Stimulated activated CD4-positive, alpha-beta T cell treated with anti-CD3 and anti-CD28 coated beads, Interleukin-4, amount 100 ng/mL, for 48 hours (primary cell): Measurements from ENCODE around the gene UBE2I.
"Not testable (repeated sequence)": the region's sequence is repeated elsewhere in the genome, so short reads cannot be mapped to it uniquely, and the experiment has no call there.

Experiments
- DNase-seq, 2 donors: peaks; one replicate each; pipeline ENCODE4 v3.0.0-alpha.2; 2020; ENCODE audit warnings: low read depth in 2 of 2

Gene UBE2I

GRCh38 chr16:1308977-1309885, at the start of gene UBE2I:
TSS of gene UBE2I (plus strand) at chr16:1309636. CDS start at chr16:1314031, 4,395 bp downstream.
- DNase-seq = peak; percentile 93 to 97

- no peak for DNase-seq
Measured at GRCh38 chr16:1259760-1260068, 49.7 kb upstream of the UBE2I start.

DNA sequence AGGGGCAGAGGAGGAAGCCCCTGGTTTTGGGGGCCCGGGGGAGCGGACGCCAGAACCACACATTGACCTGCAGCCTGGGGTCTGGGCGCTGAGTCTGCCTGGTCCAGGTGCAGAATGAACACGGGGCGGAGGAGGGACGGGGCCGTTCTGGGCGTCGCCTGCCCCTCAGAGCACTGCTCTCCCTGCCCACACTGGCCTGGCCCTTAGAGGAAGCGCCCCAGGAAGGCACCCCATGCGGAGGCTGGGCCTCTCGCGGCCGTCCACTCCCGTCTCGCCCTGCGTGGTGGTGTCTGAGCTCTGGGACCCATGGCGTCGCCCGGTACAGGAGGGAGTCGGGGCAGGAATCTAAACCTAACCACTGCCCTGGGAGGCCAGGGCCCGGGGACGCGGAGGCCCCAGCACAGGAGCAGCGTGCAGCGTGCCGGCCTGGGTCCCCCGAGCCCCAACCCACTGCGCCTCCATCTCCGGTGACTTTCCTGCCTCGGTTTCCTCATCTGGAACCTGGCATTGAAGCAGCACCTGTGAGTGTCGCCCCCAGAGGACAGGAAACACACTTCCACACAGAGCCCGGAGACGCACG, 49.2 kb upstream of the UBE2I start:
- no peak for DNase-seq

DNA sequence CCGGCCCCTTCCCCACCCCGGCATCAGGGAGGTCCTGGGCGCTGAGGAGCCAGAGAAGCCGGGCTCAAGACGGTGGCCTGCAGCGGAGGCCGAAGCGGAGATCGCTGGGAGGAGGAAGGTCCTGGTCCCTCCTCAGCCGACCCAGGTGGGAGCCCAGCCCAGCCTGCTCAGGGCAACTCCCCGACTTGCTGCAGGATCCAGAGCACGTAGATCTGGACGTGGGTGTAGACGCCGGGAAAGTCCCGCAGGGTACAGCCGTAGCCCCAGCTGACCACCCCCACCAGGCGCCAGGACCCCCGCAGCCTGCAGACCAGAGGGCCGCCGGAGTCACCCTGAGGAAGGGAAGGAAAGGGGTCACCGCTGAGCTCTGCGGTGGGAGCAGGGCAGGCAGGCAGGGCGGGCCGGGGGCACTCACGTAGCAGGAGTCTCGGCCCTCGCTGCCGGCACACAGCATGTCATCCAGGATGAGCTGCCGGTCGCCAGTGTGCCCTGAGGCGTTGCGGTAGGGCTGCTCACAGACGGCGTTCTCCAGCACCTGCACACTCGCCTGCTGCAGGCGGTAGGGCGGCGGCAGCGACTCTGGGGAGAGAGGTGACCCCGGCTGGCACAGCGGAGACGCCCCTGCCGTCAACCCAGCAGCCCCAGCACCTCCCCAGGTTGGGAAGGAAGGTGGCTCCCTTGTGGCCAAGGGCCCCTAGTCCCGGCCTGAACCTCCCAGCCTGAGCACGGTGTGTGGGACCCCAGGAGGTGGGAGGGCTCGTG, 48.1 kb upstream of the UBE2I start:
- DNase-seq = no peak

- DNase-seq = no peak
Measured at GRCh38 chr16:1262210-1262845, 47.1 kb upstream of the UBE2I start.

DNA sequence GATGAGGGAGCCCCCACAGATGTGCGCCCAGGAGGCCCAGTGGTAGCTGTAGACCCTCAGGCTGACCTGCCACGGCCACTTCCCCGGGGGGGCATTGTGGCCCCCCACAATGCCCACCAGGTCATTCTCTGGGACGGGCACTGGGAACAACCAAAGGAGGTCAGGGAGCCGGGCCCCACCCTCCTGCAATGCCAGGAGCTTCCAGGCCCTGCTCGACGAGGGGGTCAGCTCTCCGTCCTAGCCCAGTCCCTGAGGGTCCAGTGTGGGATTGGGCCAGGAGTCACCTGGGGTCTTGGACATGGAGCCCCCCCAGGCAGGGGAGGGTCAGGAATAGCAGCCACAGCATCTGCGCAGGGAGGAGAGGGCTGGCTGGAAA, 46.6 kb upstream of the UBE2I start:
- DNase-seq = no peak

DNA sequence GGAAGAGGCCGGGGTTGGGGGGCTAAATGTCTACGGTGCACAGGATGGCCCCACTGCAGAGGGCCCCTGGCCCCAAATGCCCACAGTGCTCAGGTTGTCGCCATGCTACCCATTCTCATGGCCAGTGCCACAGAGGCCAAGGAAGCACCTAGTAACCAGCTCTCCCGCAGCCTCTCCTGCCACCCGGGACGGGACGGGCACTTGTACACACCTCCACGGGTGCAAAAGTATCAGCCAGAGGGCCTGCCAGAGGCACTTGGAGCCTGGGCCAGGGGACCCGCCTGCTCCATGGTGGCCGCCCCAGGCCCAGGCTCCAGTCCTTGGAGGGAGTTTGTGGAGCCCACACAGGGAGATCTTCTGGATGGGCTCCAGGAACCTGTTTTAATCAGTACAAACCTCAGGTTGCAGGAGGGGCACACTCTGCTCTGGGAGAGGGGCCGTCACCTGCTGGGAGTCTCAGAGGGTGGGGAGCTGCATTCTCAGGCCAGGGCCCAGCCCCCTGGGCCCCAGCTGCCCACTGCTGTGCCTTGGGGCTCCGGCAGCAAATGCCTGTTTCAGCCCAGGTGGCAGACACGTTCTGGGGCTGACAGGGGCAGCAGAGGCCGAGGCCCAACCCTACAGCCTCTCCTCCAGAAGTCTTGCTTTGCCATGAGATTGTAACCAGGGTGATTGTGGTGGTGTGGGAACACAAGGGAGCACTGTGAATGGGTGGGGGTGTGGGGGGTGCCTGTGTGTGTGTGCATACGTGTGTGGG, 45.7 kb upstream of the UBE2I start:
- no peak for DNase-seq

DNA sequence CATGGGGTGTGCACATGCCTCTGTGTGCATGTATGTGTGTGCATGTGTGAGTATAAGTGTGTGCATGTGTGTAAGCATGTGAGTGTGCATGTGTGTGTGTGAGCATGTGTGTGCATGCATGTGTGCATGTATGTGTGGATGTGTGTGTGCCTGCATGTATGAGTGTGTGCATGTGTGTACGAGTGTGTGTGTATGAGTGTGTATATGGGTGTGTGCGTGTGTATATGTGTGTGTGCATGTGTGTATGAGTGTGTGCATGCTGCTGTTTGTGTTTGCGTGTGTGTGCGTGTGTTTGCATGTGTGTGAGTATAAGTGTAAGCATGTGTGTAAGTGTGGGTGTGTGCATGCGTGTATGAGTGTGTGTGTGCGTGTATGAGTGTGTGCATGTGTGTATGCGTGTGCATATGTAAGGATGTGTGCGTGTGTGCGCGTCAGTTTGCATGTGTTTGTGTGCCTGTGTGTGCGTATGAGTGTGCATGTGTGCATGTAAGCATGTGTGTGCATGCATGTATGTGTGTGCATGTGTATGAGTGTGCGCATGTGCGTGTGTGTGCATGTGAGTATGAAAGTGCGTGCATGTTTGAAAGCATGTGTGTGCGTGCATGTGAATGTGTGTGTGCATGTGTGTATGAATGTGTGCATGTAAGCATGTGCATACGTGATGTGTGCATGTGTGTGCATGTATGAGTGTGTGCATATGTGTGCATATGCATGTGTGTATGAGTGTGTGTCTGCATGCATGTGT, 44.9 kb upstream of the UBE2I start:
- DNase-seq = no peak

- no peak for DNase-seq
Measured at GRCh38 chr16:1265090-1265630, 44.3 kb upstream of the UBE2I start.

- DNase-seq = no peak
Measured at GRCh38 chr16:1265826-1266225, 43.6 kb upstream of the UBE2I start.

DNA sequence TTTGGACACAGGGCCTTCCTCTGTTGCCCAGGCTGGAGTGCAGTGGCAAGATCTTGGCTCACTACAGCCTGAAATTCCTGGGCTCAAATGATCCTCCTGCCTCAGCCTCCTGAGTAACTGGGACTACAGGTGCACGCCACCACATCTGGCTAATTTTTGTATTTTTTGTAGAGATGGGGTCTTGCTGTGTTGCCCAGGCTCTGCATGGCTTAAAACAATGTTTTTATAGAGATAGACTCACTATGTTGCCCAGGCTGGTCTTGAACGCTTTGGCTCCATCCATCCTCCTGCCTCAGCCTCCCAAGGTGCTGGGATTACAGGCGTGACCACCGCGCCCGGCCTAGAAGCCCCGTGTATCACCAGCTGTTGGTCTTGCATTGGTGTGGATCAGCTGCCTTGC, 40.0 kb upstream of the UBE2I start:
- DNase-seq = not testable (repeated sequence)

DNA sequence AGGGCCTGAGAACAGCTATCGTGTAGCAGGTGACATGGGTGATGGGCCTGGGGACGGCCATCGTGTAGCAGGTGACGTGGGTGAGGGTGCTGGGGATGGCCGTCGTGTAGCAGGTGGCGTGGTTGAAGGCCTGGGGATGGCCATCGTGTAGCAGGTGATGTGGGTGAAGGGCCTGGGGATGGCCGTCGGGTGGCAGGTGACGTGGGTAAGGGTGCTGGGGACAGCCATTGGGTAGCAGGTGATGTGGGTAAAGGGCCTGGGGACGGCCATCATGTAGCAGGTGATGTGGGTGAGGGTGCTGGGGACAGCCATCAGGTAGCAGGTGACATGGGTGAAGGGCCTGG, 38.1 kb upstream of the UBE2I start:
- DNase-seq = no peak

GRCh38 chr16:1271724-1272413, 37.6 kb upstream of the UBE2I start:
- not testable (repeated sequence) for DNase-seq

- no peak for DNase-seq
Measured at GRCh38 chr16:1272453-1273198, 36.8 kb upstream of the UBE2I start.

DNA sequence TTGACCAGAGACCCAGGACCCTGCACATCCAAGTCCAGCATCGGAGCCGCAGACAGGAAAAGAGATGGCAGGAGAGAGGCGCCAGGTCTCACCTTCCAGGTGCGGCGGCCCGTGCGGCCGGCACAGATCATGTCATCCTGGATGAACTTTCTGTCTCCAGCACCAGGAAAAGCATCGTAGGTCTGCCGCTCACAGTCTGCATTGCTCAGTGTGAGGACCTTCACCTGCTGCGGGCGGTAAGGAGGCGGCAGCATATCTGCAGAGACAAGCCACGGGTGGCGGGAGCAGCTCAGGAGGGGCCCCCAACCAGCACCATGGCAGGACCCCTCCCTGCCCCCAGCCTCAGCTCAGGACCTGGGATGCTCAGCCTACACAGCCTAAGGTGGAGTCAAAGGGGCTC, 35.6 kb upstream of the UBE2I start:
- DNase-seq = no peak

DNA sequence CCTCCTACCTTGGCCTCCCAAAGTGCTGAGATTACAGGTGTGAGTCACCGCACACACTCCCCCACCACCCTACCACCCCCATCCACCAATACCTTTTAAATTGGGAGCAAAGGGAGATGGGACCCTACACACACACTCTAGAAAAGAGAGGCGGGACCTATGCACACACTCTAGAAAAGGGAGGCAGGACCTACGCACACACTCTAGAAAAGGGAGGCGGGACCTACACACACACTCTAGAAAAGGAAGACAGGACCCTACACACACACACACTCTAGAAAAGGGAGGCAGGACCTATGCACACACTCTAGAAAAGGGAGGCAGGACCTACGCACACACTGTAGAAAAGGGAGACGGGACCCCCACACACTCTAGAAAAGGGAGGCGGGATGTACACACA, 34.7 kb upstream of the UBE2I start:
- DNase-seq = no peak

DNA sequence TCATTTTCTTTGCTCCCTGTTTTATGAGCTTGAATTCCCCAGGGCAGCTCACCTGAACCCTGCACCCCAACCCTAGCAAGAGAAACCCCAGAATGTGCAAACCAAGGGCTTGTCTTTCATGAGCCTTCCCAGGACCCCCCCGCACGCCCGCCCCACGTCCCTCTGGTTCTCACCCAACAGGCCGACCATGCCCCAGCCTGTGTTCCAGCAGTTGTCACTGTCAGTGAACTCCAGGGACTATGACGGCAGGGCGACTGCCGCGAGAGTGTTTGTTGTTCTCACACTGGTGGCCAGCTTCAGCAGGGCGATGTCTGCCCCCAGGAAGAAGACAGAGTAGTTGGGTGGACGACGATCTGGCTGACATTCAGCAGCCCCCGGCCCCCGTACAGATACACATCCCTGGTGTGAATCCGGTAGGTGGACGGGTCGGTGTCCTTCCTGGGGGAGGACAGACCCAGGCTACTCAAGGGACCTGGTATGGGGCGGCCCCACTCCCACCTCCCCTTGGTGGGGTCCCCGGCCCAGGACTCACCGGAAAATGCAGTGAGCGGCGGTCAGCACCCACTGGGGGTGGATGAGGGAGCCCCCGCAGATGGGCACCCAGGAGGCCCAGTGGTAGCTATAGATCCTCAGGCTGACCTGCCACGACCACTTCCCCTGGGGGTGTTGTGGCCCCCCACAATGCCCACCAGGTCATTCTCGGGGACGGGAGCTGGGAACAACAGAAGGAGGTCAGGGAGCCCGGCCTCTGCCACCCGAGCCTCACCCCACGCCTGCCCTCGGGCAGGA, 33.5 kb upstream of the UBE2I start:
- DNase-seq = no peak

- no peak for DNase-seq
Measured at GRCh38 chr16:1276580-1276878, 32.9 kb upstream of the UBE2I start.

DNA sequence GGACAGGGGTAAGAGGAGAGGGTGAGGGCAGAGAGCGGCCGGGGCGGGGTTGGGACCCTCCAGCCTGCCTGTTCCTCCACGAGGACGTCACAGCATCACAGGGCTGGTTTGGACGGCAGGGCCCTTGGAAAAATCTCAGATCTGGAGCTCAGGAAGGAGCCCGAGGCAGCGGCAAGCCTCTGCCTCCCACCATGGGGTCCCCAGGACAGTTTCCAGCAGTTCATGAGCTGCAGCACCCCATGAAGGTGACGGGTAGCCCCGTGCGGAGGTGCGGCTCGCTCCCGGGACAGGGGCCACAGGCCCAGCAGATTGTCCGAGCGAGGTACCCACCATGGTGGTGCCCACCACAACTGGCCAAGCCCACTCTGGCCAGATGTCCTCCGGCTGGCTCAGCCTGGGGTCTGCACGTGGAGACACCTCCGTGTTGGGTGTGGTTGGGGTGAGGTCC, 32.3 kb upstream of the UBE2I start:
- DNase-seq = no peak
